Non-pigmented ciliary epithelial cell (primary cell): ENCODE data around the gene GPRIN2.

Experiments
- DNase-seq: peaks from one replicate; pipeline ENCODE4 v3.0.0-alpha.2; 2010; ENCODE audit warnings: low read depth

Gene GPRIN2

DNA sequence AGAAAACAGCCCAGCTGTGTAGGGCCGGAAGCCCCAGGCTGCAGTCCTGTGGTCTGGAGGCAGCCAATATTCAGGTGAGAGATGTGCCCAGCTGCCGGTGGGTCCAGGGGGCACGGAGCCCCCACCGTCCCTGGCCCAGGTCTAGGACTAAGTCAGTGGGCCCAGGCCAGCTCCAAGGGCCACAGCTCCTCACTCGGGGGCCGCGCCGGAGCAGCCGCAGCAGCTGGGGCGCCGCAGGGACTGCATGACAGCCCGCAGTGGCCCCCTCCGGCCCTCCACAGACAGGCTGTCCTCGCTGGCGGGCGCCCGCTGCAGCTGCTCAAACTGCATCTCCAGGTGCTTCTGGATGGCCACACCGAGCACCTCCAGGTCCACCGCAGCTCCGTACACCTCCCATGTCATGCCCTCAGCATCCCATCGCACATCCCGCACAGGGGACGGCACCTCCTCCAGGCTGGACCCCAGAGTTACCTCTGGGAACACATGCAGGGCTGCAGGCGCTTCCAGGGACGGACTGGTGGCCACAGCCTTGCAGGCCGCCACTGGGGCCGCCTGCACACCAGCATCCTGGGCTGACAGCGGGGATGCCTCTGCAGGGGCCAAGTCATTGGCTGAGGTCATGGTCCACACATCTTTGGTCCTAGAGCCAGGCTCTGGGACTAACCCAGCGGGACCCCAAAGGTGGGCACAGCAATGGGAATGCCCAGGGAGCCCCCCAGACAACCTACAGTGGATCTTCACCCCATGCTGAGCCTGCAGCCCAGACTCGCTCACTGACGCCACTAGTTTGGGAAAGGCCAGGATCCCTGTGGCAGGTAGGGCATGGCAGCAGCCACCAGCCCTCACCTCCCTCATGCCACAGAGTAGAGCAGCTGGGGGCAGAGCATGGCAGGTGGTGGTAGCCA, 7.0 kb downstream of the GPRIN2 start:
- no peak for DNase-seq

- no peak for DNase-seq
These were observed 7.9 kb downstream of the GPRIN2 start for GRCh38 chr10:46548498-46549090.

DNA sequence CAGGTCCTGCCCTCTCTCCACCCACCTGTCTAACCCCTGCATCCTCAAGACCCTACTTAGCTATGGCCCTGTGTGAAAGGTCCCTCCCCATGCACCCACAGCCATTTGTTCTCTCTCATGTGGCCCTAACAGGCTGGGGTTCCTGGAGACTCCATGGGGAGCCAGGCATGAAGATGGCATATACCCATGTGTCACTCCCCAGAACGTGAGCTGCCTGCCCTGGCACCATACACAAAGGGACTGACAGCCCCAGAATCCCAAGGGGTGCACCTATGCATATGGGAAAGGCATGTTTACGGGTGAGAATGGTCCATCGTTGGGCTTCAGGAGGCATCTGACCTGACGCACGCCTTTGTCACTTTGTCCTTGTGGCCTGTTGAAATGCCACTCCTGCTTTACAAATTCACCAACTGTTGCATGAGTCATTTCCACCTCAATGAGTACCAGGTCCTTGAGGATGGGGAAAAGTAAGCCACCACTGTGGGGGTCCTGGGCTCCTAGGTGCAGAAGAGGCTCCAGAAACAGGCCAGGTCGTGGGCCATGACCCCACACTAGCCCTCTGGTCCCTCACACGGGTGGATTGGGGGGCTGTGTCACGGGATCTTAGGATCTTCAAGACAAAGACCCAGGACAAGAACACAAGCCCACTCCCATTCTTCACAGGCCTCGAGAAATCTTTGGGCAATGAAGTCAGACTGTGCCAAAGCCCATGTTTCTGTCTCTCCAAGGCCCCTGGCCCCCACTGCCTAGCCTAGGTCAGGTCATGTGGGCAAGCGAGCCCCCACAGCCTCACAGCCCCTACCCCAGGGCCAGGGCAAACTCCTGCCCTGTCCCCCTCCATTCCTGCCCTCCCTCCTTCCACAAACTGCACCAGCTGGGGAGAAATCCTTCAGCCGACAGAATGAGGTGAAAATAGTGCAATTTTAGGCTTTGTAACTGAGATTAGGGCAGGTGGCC, 8.6 kb downstream of the GPRIN2 start:
- no peak for DNase-seq

DNA sequence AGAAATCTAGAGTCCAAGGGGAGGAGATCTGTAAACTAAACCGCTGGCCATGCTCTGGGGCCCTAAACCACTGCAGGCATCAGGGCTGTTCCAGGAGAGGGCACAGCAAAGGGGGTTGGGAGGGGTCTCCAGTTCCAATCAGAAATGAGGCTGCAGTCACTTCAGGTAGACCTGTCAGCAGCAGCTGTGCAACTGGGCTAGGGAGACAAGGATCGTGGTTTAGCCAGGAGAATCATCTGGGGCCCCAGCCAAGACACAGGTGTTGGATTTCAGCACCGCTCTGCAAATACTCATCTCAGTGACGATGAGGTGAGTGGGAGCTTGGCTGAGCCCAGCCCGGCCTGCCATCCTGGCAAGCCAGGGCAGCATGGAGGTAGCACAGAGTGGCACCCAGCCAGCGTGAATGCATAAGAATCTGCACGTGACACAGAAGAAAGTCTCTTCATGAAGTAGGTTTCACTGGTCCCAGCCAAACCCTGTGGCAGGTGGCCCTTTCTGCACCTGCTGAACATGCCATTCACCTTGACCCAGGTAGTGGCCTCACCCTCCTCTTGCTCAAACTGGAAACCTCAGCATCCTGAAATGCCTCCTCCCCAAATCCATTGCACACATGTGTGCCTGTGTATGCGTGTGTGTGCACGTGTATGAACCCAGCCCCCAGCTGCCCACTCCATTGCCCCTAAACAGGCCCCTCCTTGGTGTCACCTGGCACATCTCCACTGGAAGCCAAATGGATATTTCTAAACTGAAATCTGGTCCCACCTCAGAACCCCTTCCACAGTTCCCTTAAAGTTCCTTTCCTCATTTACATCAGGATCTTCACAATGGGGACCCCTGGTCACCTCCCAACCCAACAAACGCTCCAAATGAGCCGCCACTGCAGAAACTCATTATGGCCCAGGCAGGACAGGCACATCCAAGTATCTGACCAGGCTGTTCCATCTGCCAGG, 9.6 kb downstream of the GPRIN2 start:
- DNase-seq, result no peak

DNA sequence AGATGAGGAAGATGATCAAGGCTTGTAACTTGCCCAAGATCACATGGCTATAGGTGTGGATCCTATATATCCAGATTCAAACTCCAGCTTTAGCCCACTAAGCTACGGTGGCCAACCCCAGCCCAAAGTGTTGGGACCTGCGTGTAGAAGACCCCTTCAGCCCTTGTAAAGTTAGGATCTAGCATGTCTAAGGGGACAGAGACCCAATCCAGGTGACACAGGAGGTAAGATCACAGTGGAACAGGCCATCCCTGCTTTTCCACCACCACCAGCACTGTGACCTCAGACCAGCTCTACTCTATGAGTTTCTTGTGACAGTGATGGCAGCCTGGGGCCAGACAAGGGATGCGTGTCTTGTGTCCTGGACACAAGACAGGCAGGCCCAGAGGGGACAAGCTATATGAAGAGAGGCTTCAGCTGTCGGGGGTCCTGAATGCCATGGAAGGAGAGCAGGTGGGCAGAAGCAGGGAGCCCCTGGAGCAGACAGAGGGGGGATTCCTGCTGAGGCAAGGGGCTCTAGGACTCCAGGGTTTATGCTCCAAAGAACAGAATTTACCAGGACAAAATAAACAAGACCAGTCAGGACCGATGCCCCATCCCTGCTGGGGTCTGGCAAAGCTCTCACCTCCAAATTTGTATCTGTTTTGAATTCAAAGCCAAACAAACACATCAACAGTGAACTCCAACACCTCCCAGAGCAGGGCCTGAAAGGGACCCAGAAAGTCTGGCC, 10.4 kb downstream of the GPRIN2 start:
- DNase-seq, result no peak

GRCh38 chr10:46544989-46545791, 11.3 kb downstream of the GPRIN2 start:
- DNase-seq, result no peak

- no peak for DNase-seq
These were observed 12.7 kb downstream of the GPRIN2 start for GRCh38 chr10:46543466-46544377.

GRCh38 chr10:46542567-46543465, 13.6 kb downstream of the GPRIN2 start:
- DNase-seq, result no peak

- DNase-seq, result no peak
These were observed 14.5 kb downstream of the GPRIN2 start for GRCh38 chr10:46541735-46542566.

GRCh38 chr10:46541017-46541661, 15.3 kb downstream of the GPRIN2 start:
- no peak for DNase-seq

GRCh38 chr10:46540412-46541016, 15.9 kb downstream of the GPRIN2 start:
- no peak for DNase-seq

- DNase-seq, result peak; percentile 77
These were observed 16.7 kb downstream of the GPRIN2 start for GRCh38 chr10:46539596-46540411.

- no peak for DNase-seq
These were observed 17.6 kb downstream of the GPRIN2 start for GRCh38 chr10:46538717-46539426.

DNA sequence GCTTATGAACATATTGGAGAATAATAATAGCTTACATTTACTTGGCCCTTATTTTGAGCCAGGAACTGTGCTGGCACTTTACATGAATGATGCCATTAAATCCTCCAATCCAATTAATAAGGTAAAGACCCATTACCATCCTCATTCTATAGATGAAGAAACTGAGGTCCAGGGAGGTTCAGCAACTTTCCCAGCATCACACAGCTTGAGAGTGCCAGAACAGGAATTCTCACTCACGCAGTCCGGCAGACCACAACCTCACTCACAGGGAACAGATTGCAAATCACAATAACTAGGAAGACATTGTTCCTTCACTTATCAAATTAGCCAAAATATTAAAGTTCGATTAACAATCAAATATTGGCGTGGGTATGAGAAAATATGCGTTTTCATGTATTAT, 18.3 kb downstream of the GPRIN2 start:
- no peak for DNase-seq
